NT2/D1 (cell line): ENCODE results near the gene CIB2.

ENCODE experiments used
- SUZ12 ChIP-seq: IDR thresholded peaks from 2 replicates; pipeline ENCODE4 v1.6.1; 2011; ENCODE audit not compliant: insufficient read length, insufficient read depth; ENCODE audit errors: extremely low read depth
- YY1 ChIP-seq: IDR thresholded peaks from 2 replicates; pipeline ENCODE4 v1.6.1; 2011; ENCODE audit not compliant: insufficient read length, insufficient read depth
- ZNF274 ChIP-seq: IDR thresholded peaks from 2 replicates; pipeline ENCODE4 v1.6.1; 2011; ENCODE audit warnings: mild to moderate bottlenecking, low read depth, low read length

- no peak for TF ChIP-seq ZNF274
- TF ChIP-seq SUZ12 = no peak
- TF ChIP-seq YY1 = no peak
These were observed 61.7 kb downstream of the CIB2 start for GRCh38 chr15:78069462-78070029.
